Karpas-422 (cell line): ENCODE data around the gene PTGS1. TPM values are rescaled to one million over a fixed set of nuclear protein-coding genes. Genes with fewer than 3 reads are reported as not detected.

Experiments used
- DNase-seq: peaks from one replicate; pipeline ENCODE4 v3.0.0-alpha.2; 2015
- H2AFZ ChIP-seq: fragments of 200-600 bp; sonication (generic); 2 replicates; pipeline ENCODE4 v1.6.1; 2014; ENCODE audit warnings: antibody characterized with exemption, low read length, mixed read lengths
- H3K27ac ChIP-seq: fragments of 200-600 bp; sonication (generic); 2 replicates; pipeline ENCODE4 v1.5.1; 2014; ENCODE audit warnings: mild to moderate bottlenecking, low read length, moderate library complexity
- H3K27me3 ChIP-seq: fragments of 200-600 bp; sonication (generic); 2 replicates; pipeline ENCODE4 v1.6.1; 2014; ENCODE audit warnings: low read length, mixed read lengths
- H3K36me3 ChIP-seq: fragments of 200-600 bp; sonication (generic); 2 replicates; pipeline ENCODE4 v1.6.1; 2014; ENCODE audit warnings: low read length, mixed read lengths; ENCODE audit not compliant: insufficient read depth
- H3K4me1 ChIP-seq: fragments of 200-600 bp; sonication (generic); 2 replicates; pipeline ENCODE4 v1.6.1; 2014; ENCODE audit warnings: mild to moderate bottlenecking, low read length, mixed read lengths
- H3K4me2 ChIP-seq: fragments of 200-600 bp; sonication (generic); 2 replicates; pipeline ENCODE4 v1.6.1; 2014; ENCODE audit warnings: low read length, low read depth, mild to moderate bottlenecking; ENCODE audit not compliant: poor library complexity, severe bottlenecking
- H3K4me3 ChIP-seq: fragments of 200-600 bp; sonication (generic); 2 replicates; pipeline ENCODE4 v1.5.1; 2014; ENCODE audit warnings: mild to moderate bottlenecking, antibody characterized with exemption, low read length, mixed read lengths
- H3K79me2 ChIP-seq: fragments of 200-600 bp; sonication (generic); 2 replicates; pipeline ENCODE4 v1.6.1; 2014; ENCODE audit warnings: mild to moderate bottlenecking, low read length, mixed read lengths
- H3K9ac ChIP-seq: fragments of 200-600 bp; sonication (generic); 2 replicates; pipeline ENCODE4 v1.6.0; 2014; ENCODE audit warnings: low read length
- H3K9me2 ChIP-seq: fragments of 200-600 bp; sonication (generic), shearing (Covaris generic); replicated peaks from 2 replicates; pipeline ENCODE4 v1.6.0; 2014; ENCODE audit warnings: mild to moderate bottlenecking, low read length, moderate library complexity; ENCODE audit not compliant: insufficient read depth
- H3K9me3 ChIP-seq: fragments of 300-700, 200-600 bp; sonication (generic); 2 replicates; pipeline ENCODE4 v1.6.1; 2014; ENCODE audit warnings: low read length, mixed read lengths
- H4K20me1 ChIP-seq: fragments of 200-600 bp; sonication (generic); 2 replicates; pipeline ENCODE4 v1.6.1; 2014; ENCODE audit warnings: mild to moderate bottlenecking, antibody characterized with exemption, low read length, low read depth; ENCODE audit not compliant: insufficient read depth
- total RNA-seq: library from RNA; depleted of rRNA; stranded (reverse); fragments of >200 nt; shearing (Covaris generic); gene quantifications from 2 replicates; pipeline ENCODE4 v1.2.3, GENCODE V29; 2014; ENCODE audit warnings: low replicate concordance

The PTGS1 gene
- total RNA-seq, 1 experiment from 2014 or later = not detected

- Histone ChIP-seq H3K9ac (no peak overlapping the region), H3K36me3 (no peaks in the 10 kb centered on the region), H3K9me2 (no peaks in the 10 kb centered on the region), H3K27me3 (no peaks in the 10 kb centered on the region), H3K79me2 (no peaks in the 10 kb centered on the region), H3K9me3 (peaks cover 7% of the 10 kb centered on the region), H3K4me3 (no peak overlapping the region), H3K4me1 (no peaks in the 10 kb centered on the region), H3K27ac (no peak overlapping the region), H4K20me1 (no peaks in the 10 kb centered on the region), H3K4me2 (no peak overlapping the region), H2AFZ (no peak overlapping the region)
- no peak for DNase-seq
Observed at GRCh38 chr9:122381206-122381950, 10.6 kb downstream of the PTGS1 start.

GRCh38 chr9:122382901-122383850 lies 12.4 kb downstream of the PTGS1 start:
- H3K79me2 ChIP-seq = no peaks in the 10 kb centered on the region
- DNase-seq = no peak
- no peak overlapping the region for H3K4me3 ChIP-seq
- no peaks in the 10 kb centered on the region for H3K4me1 ChIP-seq
- no peak overlapping the region for H3K27ac ChIP-seq
- H3K27me3 ChIP-seq = no peaks in the 10 kb centered on the region
- H3K4me2 ChIP-seq = no peak overlapping the region
- no peak overlapping the region for H2AFZ ChIP-seq
- peaks cover 7% of the 10 kb centered on the region for H3K9me3 ChIP-seq
- H3K9me2 ChIP-seq = no peaks in the 10 kb centered on the region
- H3K9ac ChIP-seq = no peak overlapping the region
- no peaks in the 10 kb centered on the region for H4K20me1 ChIP-seq
- H3K36me3 ChIP-seq = no peaks in the 10 kb centered on the region

GRCh38 chr9:122383992-122384461 lies 13.2 kb downstream of the PTGS1 start:
- Histone ChIP-seq H3K4me1 (no peaks in the 10 kb centered on the region), H3K9me3 (peaks cover 7% of the 10 kb centered on the region), H4K20me1 (no peaks in the 10 kb centered on the region), H3K27me3 (no peaks in the 10 kb centered on the region), H3K9me2 (no peaks in the 10 kb centered on the region), H3K27ac (no peak overlapping the region), H3K79me2 (no peaks in the 10 kb centered on the region), H2AFZ (no peak overlapping the region), H3K9ac (no peak overlapping the region), H3K4me2 (no peak overlapping the region), H3K4me3 (no peak overlapping the region), H3K36me3 (no peaks in the 10 kb centered on the region)
- DNase-seq = no peak

- DNase-seq = no peak
- no peak overlapping the region for H2AFZ ChIP-seq
- H3K4me3 ChIP-seq = no peak overlapping the region
- H3K9me2 ChIP-seq = no peaks in the 10 kb centered on the region
- H3K79me2 ChIP-seq = no peaks in the 10 kb centered on the region
- H4K20me1 ChIP-seq = no peaks in the 10 kb centered on the region
- no peak overlapping the region for H3K9ac ChIP-seq
- no peaks in the 10 kb centered on the region for H3K36me3 ChIP-seq
- no peak overlapping the region for H3K27ac ChIP-seq
- H3K9me3 ChIP-seq = no peaks in the 10 kb centered on the region
- H3K4me2 ChIP-seq = no peak overlapping the region
- H3K27me3 ChIP-seq = no peaks in the 10 kb centered on the region
- peaks cover 11% of the 10 kb centered on the region for H3K4me1 ChIP-seq
Observed at GRCh38 chr9:122386311-122386872, 15.6 kb downstream of the PTGS1 start.

- Histone ChIP-seq H3K4me1 (peaks cover 11% of the 10 kb centered on the region), H3K27me3 (no peaks in the 10 kb centered on the region), H2AFZ (no peak overlapping the region), H3K79me2 (no peaks in the 10 kb centered on the region), H3K4me2 (no peak overlapping the region), H3K27ac (no peak overlapping the region), H3K9ac (no peak overlapping the region), H3K9me2 (no peaks in the 10 kb centered on the region), H3K4me3 (no peak overlapping the region), H3K36me3 (no peaks in the 10 kb centered on the region), H3K9me3 (no peaks in the 10 kb centered on the region), H4K20me1 (no peaks in the 10 kb centered on the region)
- DNase-seq = no peak
Observed at GRCh38 chr9:122387536-122387935, 16.7 kb downstream of the PTGS1 start.

DNA sequence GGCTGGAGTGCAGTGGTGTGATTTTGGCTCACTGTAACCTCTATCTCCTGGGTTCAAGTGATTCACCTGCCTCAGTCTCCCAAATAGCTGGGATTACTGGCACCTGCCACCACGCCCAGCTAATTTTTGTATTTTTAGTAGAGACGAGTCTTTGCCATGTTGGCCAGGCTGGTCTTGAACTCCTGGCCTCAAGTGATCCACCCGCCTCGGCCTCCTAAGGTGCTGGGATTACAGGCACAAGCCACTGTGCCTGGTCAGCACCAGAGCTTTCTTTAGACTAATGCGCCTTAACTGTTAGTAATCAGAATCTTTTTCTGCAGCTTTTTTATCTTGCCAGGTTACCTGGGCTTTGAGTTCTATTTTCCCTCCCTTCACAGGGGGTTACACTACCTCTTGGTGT lies 18.4 kb downstream of the PTGS1 start:
- no peaks in the 10 kb centered on the region for H4K20me1 ChIP-seq
- H3K9ac ChIP-seq = no peak overlapping the region
- H3K4me2 ChIP-seq = no peak overlapping the region
- no peaks in the 10 kb centered on the region for H3K79me2 ChIP-seq
- H3K9me2 ChIP-seq = no peaks in the 10 kb centered on the region
- H3K36me3 ChIP-seq = no peaks in the 10 kb centered on the region
- H3K9me3 ChIP-seq = no peaks in the 10 kb centered on the region
- H3K4me3 ChIP-seq = no peak overlapping the region
- H2AFZ ChIP-seq = no peak overlapping the region
- H3K27ac ChIP-seq = no peak overlapping the region
- no peak for DNase-seq
- H3K4me1 ChIP-seq = peaks cover 11% of the 10 kb centered on the region
- H3K27me3 ChIP-seq = no peaks in the 10 kb centered on the region

DNA sequence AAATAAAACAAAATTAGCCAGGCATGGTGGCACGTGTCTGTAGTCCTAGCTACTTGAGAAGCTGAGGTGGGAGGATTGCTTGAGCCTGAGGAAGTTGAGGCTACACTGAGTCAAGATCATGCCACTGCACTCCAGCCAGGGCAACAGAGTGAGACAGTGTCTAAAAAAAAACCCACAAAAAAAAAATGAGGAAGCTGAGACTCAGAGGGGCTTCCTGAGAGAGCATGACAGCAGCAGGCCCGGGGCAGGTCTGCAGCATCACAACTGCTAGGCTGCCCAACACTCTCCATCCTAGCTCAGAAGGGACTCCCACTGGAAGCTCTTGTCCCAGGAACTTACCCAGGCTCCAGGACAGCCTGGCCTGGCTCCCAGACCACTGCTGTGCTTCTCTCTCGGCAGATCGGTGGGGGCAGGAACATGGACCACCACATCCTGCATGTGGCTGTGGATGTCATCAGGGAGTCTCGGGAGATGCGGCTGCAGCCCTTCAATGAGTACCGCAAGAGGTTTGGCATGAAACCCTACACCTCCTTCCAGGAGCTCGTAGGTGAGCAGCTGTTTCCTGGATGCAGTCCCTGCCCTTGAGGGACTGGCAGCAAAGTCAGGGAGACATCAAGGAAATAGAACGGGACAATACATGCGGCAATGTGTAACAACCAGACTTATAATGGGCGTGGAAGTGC lies 19.1 kb downstream of the PTGS1 start:
- Histone ChIP-seq H2AFZ (no peak overlapping the region), H3K4me3 (no peak overlapping the region), H3K79me2 (no peaks in the 10 kb centered on the region), H3K4me2 (peak overlapping the region; percentile 10), H3K9me3 (no peaks in the 10 kb centered on the region), H3K27ac (no peak overlapping the region), H3K9ac (no peak overlapping the region; the same call in 1 of the 2 replicates), H3K36me3 (no peaks in the 10 kb centered on the region), H3K27me3 (no peaks in the 10 kb centered on the region), H3K4me1 (peaks cover 11% of the 10 kb centered on the region), H3K9me2 (no peaks in the 10 kb centered on the region), H4K20me1 (no peaks in the 10 kb centered on the region)
- peak; percentile 65 for DNase-seq
